ENCODE data around the gene SYNPO2.

DNA sequence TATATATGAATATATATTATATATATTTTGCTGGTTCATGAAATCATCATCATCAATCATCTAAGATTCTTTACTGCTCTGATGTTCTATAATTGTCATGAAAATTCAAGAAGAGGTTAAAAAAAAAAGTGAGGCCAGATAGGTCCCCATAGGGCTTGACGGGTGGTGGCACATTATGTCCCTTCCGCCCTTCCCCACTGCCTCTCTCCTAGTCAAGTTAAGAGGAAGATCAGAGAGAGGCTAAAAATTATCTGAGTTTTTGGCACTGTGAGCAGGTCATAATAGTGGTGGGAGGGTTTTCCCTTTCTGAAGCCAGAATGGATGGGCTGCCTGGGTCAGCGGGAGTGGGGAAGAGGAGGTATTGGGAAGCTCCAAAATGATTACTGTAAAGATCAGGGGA, 5.4 kb downstream of the SYNPO2 start:
- TF ChIP-seq, protein P1, sequence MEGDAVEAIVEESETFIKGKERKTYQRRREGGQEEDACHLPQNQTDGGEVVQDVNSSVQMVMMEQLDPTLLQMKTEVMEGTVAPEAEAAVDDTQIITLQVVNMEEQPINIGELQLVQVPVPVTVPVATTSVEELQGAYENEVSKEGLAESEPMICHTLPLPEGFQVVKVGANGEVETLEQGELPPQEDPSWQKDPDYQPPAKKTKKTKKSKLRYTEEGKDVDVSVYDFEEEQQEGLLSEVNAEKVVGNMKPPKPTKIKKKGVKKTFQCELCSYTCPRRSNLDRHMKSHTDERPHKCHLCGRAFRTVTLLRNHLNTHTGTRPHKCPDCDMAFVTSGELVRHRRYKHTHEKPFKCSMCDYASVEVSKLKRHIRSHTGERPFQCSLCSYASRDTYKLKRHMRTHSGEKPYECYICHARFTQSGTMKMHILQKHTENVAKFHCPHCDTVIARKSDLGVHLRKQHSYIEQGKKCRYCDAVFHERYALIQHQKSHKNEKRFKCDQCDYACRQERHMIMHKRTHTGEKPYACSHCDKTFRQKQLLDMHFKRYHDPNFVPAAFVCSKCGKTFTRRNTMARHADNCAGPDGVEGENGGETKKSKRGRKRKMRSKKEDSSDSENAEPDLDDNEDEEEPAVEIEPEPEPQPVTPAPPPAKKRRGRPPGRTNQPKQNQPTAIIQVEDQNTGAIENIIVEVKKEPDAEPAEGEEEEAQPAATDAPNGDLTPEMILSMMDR (IDR thresholded peaks at IDR 0.05): no peak
- no peak for TF ChIP-seq POLR2A (IDR thresholded peaks at IDR 0.05)
